GM12864 (cell line): ENCODE results near the gene FAM210B.
A peak's percentile ranks its signal among the peaks of the same experiment; 100 is the strongest.
"Not testable (repeated sequence)": the region's sequence is repeated elsewhere in the genome, so short reads cannot be mapped to it uniquely, and the experiment has no call there.

Experiments
- DNase-seq: peaks from one replicate; pipeline ENCODE4 v3.0.0-alpha.2; 2011; ENCODE audit warnings: low read depth
- H3K4me3 ChIP-seq: 2 replicates; pipeline ENCODE4 v1.5.1; 2011; ENCODE audit warnings: mild to moderate bottlenecking, low read depth, low read length, control low read depth
- CTCF ChIP-seq: IDR thresholded peaks from 2 replicates; pipeline ENCODE4 v1.5.1; 2011; ENCODE audit warnings: low read depth, mild to moderate bottlenecking, moderate library complexity, low read length, control low read depth, inconsistent platforms; ENCODE audit errors: missing control alignments

FAM210B gene

DNA sequence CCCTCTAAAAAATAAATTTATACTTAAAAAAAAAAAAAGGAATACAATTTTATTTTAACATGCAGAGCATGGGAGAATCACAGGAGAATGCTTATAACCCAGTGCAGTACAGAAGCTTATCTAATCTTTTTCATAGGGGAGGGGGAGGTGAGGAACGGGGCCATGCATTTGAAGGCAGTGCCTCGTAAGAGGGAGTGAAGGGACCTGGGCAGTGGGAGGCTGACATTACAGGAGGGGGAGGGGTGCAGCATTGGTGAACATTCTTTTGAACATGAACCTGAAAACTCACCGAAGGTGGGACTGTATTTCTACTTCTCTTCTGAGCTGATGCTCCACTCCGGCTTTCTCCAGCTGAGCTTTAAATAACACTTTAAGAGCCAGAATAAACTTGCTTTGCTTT lies 23.9 kb downstream of the FAM210B start:
- TF ChIP-seq CTCF, result no peak
- DNase-seq, result no peak
- H3K4me3 ChIP-seq, result no peak overlapping the region

GRCh38 chr20:56383334-56383733 lies 24.6 kb downstream of the FAM210B start:
- TF ChIP-seq CTCF, result no peak
- no peak overlapping the region for H3K4me3 ChIP-seq
- DNase-seq, result no peak

DNA sequence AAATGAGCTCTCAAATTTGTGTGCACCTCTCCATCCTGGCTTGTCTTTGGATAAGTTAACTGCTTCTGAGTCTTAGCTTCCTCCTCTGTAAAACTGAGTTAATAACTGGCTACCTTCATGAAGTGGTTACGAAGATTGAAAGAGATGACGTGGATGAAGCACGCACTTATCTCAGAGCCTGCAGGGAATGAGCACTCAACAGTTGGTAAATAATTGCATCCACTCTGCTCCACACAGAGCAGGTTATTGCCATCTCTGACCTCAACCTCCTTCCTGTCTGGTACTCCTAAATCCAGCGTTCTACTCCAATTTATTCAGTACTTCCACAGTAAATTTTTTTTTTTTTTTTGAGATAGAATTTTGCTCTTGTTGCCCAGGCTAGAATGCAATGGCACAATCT lies 26.4 kb downstream of the FAM210B start:
- no peak for TF ChIP-seq CTCF
- DNase-seq, result no peak

GRCh38 chr20:56386219-56386618 lies 27.4 kb downstream of the FAM210B start:
- H3K4me3 ChIP-seq, result no peak overlapping the region
- DNase-seq, result no peak
- TF ChIP-seq CTCF, result no peak

More for the DNA sequence above, 26.4 kb downstream of the FAM210B start:
- no peak overlapping the region for H3K4me3 ChIP-seq

DNA sequence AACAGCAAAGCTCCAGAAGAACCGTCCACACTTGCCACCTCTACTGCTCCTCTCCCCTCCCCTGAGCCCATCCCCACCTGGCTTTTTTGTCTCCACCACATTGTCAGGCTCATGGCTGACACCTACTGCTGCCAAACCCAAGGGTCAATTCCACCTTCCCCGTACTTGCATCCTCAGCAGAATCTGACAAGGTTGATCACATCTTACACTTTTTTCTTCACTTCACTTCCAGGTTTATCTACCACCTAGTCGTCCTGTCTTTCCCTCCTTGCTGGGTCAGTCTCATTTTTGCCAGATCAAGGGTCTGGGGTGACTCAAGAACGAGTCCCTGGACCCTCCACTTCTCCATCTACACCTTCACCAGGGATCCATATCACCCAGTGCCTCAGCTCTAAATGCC lies 30.1 kb downstream of the FAM210B start:
- DNase-seq, result no peak
- TF ChIP-seq CTCF, result no peak
- no peak overlapping the region for H3K4me3 ChIP-seq

GRCh38 chr20:56389807-56390206 lies 31.0 kb downstream of the FAM210B start:
- no peak overlapping the region for H3K4me3 ChIP-seq
- DNase-seq, result no peak

DNA sequence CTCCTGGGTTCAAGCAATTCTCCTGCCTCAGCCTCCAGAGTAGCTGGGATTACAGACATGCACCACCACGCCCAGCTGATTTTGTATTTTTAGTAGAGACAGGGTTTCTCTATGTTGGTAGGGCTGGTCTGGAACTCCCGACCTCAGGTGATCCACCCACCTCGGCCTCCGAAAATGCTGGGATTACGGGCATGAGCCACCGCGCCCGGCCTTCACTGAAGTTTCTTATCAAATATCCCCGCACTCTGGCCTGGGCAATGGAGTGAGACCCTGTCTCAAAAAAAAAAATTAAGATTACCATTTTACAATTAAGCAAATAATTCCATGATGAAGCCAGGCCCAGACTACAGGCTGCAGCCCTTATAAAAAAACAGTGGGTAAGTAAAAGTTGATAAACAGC lies 31.6 kb downstream of the FAM210B start:
- DNase-seq, result not testable (repeated sequence)
- H3K4me3 ChIP-seq, result peak overlapping the region; percentile 96; the same call in 1 of the 2 replicates

More at GRCh38 chr20:56389807-56390206, 31.0 kb downstream of the FAM210B start:
- no peak for TF ChIP-seq CTCF
